Astrocyte of the cerebellum (primary cell): Measurements from ENCODE around the gene STPG2.

Source experiments
- DNase-seq: peaks from one replicate; pipeline ENCODE4 v3.0.0-alpha.2; 2011; ENCODE audit warnings: low read depth
- H3K4me3 ChIP-seq: 2 replicates; pipeline ENCODE4 v1.5.1; 2011; ENCODE audit warnings: mild to moderate bottlenecking, low read depth, low read length, moderate library complexity
- CTCF ChIP-seq: IDR thresholded peaks from 2 replicates; pipeline ENCODE4 v1.5.1; 2012; ENCODE audit warnings: low read length, low read depth, moderate library complexity, mild to moderate bottlenecking; ENCODE audit errors: missing control alignments
- in situ Hi-C: cut with HindIII; loops from 2 replicates; pipeline ENCODE4 v1.10.0; 2017; ENCODE audit warnings: low sequenced_read_pairs

STPG2 gene

GRCh38 chr4:97942951-97943350 lies 200.3 kb downstream of the STPG2 start:
- no peak for TF ChIP-seq CTCF
- no peak for DNase-seq
- H3K4me3 ChIP-seq, result no peak overlapping the region
- in situ Hi-C loops, result no loop called here

- H3K4me3 ChIP-seq, result no peak overlapping the region
- DNase-seq, result no peak
- in situ Hi-C loops, result no loop called here
- no peak for TF ChIP-seq CTCF
Observed at GRCh38 chr4:97942137-97942536, 201.1 kb downstream of the STPG2 start.

GRCh38 chr4:97938141-97938540 lies 205.1 kb downstream of the STPG2 start:
- in situ Hi-C loops, result no loop called here
- no peak overlapping the region for H3K4me3 ChIP-seq
- no peak for DNase-seq
- no peak for TF ChIP-seq CTCF

- in situ Hi-C loops, result no loop called here
- no peak for DNase-seq
- no peak for TF ChIP-seq CTCF
- no peak overlapping the region for H3K4me3 ChIP-seq
Observed at GRCh38 chr4:97924341-97924958, 218.8 kb downstream of the STPG2 start.

GRCh38 chr4:97923096-97923495 lies 220.2 kb downstream of the STPG2 start:
- no peak for TF ChIP-seq CTCF
- no peak overlapping the region for H3K4me3 ChIP-seq
- DNase-seq, result no peak
- in situ Hi-C loops, result no loop called here

GRCh38 chr4:97917115-97917514 lies 226.2 kb downstream of the STPG2 start:
- H3K4me3 ChIP-seq, result no peak overlapping the region
- no peak for DNase-seq
- in situ Hi-C loops, result no loop called here
- TF ChIP-seq CTCF, result no peak
